Measurements from ENCODE around the gene BICC1. TPM values are rescaled to one million over a fixed set of nuclear protein-coding genes. Genes with fewer than 3 reads are reported as not detected.
A peak's percentile ranks its signal among the peaks of the same experiment; 100 is the strongest.

Gene BICC1
- polyA plus RNA-seq, 1 donor = 6.2 TPM

DNA sequence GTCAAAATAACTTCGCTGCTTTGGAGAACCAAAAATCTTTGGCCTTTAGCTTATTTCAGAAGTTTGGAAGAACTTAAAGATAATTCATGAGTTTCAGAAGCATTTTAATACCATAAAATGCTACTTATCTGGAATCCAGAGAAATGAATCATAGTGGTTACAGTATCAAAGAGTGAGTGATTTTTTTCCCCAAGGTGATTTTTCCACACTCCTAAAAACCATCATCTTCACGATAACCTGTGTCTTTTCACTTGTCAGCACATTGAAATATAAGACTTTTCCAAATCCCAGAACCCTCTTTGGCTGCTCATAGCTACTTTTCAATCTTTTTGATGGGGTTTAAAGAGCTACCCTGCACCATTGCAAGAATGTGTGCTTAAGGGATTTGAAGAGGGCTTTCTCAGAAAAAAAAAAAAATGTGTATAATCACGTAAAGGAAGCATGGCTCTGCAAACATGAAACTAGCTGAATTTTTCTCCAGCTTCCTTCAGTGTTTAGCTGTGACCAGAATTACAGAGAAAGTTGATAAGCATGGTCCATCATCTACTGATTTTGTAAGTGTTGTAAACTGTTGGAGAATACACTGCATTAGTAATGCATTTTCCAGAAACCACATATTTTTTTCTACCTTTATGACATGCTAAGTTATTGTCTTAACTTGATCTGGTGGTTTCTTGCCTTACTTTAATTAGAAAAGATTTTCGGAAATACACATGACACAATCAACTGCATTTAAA is 134.9 kb downstream of the BICC1 start:
- Histone ChIP-seq H3K27me3 (ENCODE audit: control insufficient read depth, insufficient read depth, low read length) (no peaks in the 10 kb centered on the region), H3K4me1 (ENCODE audit: control insufficient read depth, insufficient read depth, low read length) (no peaks in the 10 kb centered on the region), H3K9me3 (ENCODE audit: control insufficient read depth, low read depth, low read length) (no peaks in the 10 kb centered on the region), H3K4me3 (ENCODE audit: low read length) (no peak overlapping the region), H3K36me3 (ENCODE audit: control insufficient read depth, insufficient read depth, low read length) (no peaks in the 10 kb centered on the region), H3K27ac (ENCODE audit: low read length) (no peak overlapping the region)
- no peak for DNase-seq
- WGBS (ENCODE audit: insufficient coverage, low lambda C conversion rate) = 48% methylated on average over 2 of the region's 4 CpGs

DNA sequence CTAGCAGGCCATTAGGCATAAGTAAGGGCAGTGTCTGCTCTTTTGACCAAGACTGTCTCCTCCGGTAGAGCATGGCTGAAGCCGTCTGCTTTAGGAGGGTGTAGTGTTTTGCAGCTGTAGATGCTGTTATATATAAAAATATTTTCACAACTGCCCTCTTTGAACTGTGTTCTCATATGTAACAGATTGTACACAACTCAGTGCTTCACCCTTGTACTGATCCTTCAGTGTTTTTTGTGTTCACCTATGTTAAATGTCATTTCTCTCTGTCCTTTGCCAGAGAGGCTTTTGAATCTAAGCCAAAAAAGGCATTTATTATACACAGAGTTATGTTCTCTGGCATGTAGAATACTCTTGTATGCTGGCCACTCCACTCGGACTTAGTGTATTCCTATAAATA is 135.5 kb downstream of the BICC1 start:
- Histone ChIP-seq H3K36me3 (ENCODE audit: control insufficient read depth, insufficient read depth, low read length) (no peaks in the 10 kb centered on the region), H3K9me3 (ENCODE audit: control insufficient read depth, low read depth, low read length) (no peaks in the 10 kb centered on the region), H3K27me3 (ENCODE audit: control insufficient read depth, insufficient read depth, low read length) (no peaks in the 10 kb centered on the region), H3K4me3 (ENCODE audit: low read length) (no peak overlapping the region), H3K27ac (ENCODE audit: low read length) (no peak overlapping the region), H3K4me1 (ENCODE audit: control insufficient read depth, insufficient read depth, low read length) (no peaks in the 10 kb centered on the region)
- DNase-seq = no peak
- WGBS (ENCODE audit: insufficient coverage, low lambda C conversion rate) = no CpG with 5 or more reads among the region's 3 CpGs

DNA sequence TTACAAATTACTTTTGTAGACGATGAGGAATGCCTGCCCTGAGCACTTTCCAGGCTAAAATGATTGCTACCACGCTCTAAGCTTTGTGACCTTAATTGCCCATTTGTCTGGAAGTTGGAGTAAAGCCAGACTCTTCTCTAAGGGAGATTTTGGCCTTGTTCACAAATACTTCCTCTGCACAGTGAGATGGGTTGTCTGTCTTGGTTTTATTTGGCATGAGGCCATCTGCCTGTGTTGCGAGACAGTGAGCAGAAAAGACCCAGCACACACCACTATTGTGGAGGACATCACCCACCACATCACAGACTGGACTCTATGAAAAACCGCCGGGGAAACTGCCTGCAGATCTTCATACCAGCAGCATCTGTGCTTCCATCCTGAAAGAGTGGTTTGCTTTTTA is 138.4 kb downstream of the BICC1 start:
- WGBS (ENCODE audit: insufficient coverage, low lambda C conversion rate) = no CpG with 5 or more reads among the region's 5 CpGs
- H3K9me3 ChIP-seq (ENCODE audit: control insufficient read depth, low read depth, low read length) = no peaks in the 10 kb centered on the region
- H3K36me3 ChIP-seq (ENCODE audit: control insufficient read depth, insufficient read depth, low read length) = no peaks in the 10 kb centered on the region
- no peak overlapping the region for H3K27ac ChIP-seq (ENCODE audit: low read length)
- H3K27me3 ChIP-seq (ENCODE audit: control insufficient read depth, insufficient read depth, low read length) = no peaks in the 10 kb centered on the region
- no peak overlapping the region for H3K4me3 ChIP-seq (ENCODE audit: low read length)
- peak; percentile 23 to 39 for DNase-seq
- H3K4me1 ChIP-seq (ENCODE audit: control insufficient read depth, insufficient read depth, low read length) = no peaks in the 10 kb centered on the region

DNA sequence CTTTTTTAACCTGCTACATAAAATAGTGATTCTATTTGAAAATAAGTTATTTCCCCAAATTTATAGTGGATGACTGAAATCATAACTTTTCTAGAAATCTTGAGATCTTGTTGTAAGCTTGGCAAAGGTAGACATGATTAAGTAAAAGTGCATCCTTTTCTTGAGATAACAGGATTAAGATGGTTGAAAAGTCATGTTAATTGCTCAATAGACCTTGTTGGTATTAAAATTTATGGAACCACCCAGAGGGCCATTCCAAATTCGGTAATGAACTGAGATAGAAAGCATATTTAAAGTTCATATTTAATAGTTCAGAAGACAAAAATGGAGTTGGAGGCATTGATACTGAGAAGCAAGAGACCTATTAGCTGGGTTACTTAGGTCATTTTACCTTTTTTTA is 139.1 kb downstream of the BICC1 start:
- no peaks in the 10 kb centered on the region for H3K4me1 ChIP-seq (ENCODE audit: control insufficient read depth, insufficient read depth, low read length)
- no peaks in the 10 kb centered on the region for H3K9me3 ChIP-seq (ENCODE audit: control insufficient read depth, low read depth, low read length)
- no peak for DNase-seq
- H3K4me3 ChIP-seq (ENCODE audit: low read length) = no peak overlapping the region
- H3K36me3 ChIP-seq (ENCODE audit: control insufficient read depth, insufficient read depth, low read length) = no peaks in the 10 kb centered on the region
- H3K27me3 ChIP-seq (ENCODE audit: control insufficient read depth, insufficient read depth, low read length) = no peaks in the 10 kb centered on the region
- H3K27ac ChIP-seq (ENCODE audit: low read length) = no peak overlapping the region
- 50% methylated on average over 1 of the region's 1 CpG for WGBS (ENCODE audit: insufficient coverage, low lambda C conversion rate)

DNA sequence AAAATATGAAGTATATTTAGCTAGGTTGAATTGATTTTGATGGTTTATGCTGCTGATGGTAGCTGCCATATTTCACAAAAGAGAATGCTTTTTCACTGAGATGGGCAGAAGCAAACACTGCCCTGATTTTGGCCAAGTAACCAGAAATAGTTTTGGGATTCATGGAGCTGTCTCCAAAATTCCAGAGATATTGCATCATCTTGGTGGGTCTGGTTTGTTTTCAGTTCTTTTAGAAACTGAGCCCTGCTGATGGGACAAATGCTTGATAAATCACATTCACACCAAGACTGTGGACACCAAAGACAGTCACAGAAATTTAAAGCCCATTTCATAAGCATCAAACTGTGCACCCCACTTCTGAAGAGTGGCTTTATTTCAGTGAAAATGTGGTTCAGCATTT is 140.5 kb downstream of the BICC1 start:
- no peak for DNase-seq
- H3K9me3 ChIP-seq (ENCODE audit: control insufficient read depth, low read depth, low read length) = no peaks in the 10 kb centered on the region
- H3K4me1 ChIP-seq (ENCODE audit: control insufficient read depth, insufficient read depth, low read length) = no peaks in the 10 kb centered on the region
- no peaks in the 10 kb centered on the region for H3K36me3 ChIP-seq (ENCODE audit: control insufficient read depth, insufficient read depth, low read length)
- H3K27ac ChIP-seq (ENCODE audit: low read length) = no peak overlapping the region
- no peak overlapping the region for H3K4me3 ChIP-seq (ENCODE audit: low read length)
- no peaks in the 10 kb centered on the region for H3K27me3 ChIP-seq (ENCODE audit: control insufficient read depth, insufficient read depth, low read length)

DNA sequence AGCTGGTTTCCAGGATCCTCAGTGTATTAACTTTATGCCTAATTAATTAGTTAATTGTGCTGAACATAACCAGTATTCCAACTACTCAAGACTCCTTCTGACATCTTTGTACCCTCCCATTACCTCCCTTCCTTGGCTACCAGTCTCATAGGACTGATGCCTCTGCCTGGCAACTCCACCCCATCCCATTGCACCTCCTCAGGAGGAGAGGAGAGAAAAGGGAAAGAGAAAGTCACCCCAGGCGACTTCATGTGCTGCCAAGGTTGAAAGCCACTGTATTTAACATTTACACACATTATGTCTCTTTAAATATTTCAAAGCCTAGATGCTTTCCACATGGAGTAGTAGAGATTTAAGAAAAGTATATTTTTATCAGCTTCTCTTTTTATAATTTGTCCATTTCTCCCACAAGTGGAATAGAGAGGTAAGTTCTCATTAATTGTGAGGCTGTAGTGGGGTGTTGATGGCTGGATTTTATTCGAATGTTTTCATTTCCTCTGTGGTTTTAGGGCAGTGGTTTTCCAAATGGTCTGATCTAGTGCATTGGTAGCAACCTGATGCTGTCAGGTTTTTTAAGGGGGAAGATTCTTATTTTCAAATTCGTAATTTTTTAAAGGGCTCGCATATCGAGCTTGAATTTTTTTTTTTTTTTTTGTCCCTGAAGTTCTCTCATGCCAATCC is 148.0 kb downstream of the BICC1 start:
- no peak for DNase-seq
- Histone ChIP-seq H3K27me3 (ENCODE audit: control insufficient read depth, insufficient read depth, low read length) (no peaks in the 10 kb centered on the region), H3K36me3 (ENCODE audit: control insufficient read depth, insufficient read depth, low read length) (no peaks in the 10 kb centered on the region), H3K4me1 (ENCODE audit: control insufficient read depth, insufficient read depth, low read length) (no peaks in the 10 kb centered on the region), H3K9me3 (ENCODE audit: control insufficient read depth, low read depth, low read length) (no peaks in the 10 kb centered on the region), H3K4me3 (ENCODE audit: low read length) (no peak overlapping the region), H3K27ac (ENCODE audit: low read length) (no peak overlapping the region)
- WGBS (ENCODE audit: insufficient coverage, low lambda C conversion rate) = 100% methylated on average over 2 of the region's 5 CpGs

DNA sequence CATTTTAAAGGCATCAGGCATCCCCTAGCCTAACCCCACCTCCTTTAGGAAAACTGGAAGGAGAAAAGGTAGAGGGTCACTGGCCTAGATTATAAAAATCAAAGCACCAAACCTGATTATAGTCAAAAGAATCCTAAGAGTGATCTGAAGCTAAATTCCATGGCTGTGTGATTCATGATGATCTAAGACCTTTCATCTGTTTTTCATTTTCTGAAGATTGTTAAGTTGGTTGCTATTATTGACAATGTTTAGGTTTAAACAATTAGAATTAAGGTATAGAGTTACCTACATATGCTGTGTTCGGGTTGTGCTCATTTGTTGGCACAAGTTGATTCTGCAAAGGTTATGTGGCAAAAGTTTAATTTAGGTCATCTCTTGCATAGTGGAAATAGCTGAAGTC is 148.7 kb downstream of the BICC1 start:
- Histone ChIP-seq H3K27me3 (ENCODE audit: control insufficient read depth, insufficient read depth, low read length) (no peaks in the 10 kb centered on the region), H3K36me3 (ENCODE audit: control insufficient read depth, insufficient read depth, low read length) (no peaks in the 10 kb centered on the region), H3K4me3 (ENCODE audit: low read length) (no peak overlapping the region), H3K27ac (ENCODE audit: low read length) (no peak overlapping the region), H3K9me3 (ENCODE audit: control insufficient read depth, low read depth, low read length) (no peaks in the 10 kb centered on the region), H3K4me1 (ENCODE audit: control insufficient read depth, insufficient read depth, low read length) (no peaks in the 10 kb centered on the region)
- WGBS (ENCODE audit: insufficient coverage, low lambda C conversion rate) = no CpG with 5 or more reads among the region's 1 CpG
- no peak for DNase-seq

DNA sequence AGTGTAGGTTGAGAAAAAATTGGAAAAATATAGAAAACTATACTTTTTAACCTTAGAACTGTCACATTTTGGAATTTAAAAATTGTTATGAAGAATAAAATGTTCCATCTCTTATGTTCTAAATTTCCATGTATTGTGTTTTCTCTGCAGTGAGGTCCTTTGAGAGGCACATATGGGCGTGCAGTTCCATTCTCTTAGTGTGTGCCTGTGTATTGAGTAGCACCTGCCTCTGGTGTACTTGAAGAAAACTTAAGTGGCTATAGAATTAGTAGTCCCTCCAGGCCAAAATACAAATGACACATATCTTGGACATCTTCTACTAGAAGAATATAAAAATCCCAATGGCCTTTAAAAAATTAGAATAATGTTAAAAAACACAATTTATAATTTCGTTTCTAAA is 149.2 kb downstream of the BICC1 start:
- WGBS (ENCODE audit: insufficient coverage, low lambda C conversion rate) = 89% methylated on average over 1 of the region's 2 CpGs
- no peak overlapping the region for H3K27ac ChIP-seq (ENCODE audit: low read length)
- H3K9me3 ChIP-seq (ENCODE audit: control insufficient read depth, low read depth, low read length) = no peaks in the 10 kb centered on the region
- no peak for DNase-seq
- H3K4me3 ChIP-seq (ENCODE audit: low read length) = no peak overlapping the region
- no peaks in the 10 kb centered on the region for H3K36me3 ChIP-seq (ENCODE audit: control insufficient read depth, insufficient read depth, low read length)
- H3K4me1 ChIP-seq (ENCODE audit: control insufficient read depth, insufficient read depth, low read length) = no peaks in the 10 kb centered on the region
- H3K27me3 ChIP-seq (ENCODE audit: control insufficient read depth, insufficient read depth, low read length) = no peaks in the 10 kb centered on the region

DNA sequence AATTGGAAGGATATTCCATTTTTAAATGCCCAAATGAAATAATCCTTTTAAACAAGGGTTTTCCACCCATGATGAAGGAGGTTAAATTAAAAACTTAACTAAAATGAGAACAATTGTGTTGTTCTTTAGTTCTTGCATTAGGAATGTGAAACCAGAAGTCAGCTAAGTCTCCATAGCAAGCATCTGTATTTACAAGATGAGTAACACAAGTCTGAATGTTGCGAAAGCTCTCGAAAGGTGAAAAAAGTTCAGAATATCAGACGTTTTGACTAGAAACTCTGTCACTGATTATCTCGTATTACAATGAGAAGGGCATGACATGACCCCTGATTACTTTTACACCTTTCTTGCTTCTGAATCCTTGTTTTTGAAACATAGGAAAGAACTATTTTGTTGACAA is 149.6 kb downstream of the BICC1 start:
- Histone ChIP-seq H3K9me3 (ENCODE audit: control insufficient read depth, low read depth, low read length) (no peaks in the 10 kb centered on the region), H3K27ac (ENCODE audit: low read length) (no peak overlapping the region), H3K4me1 (ENCODE audit: control insufficient read depth, insufficient read depth, low read length) (no peaks in the 10 kb centered on the region), H3K4me3 (ENCODE audit: low read length) (no peak overlapping the region), H3K36me3 (ENCODE audit: control insufficient read depth, insufficient read depth, low read length) (no peaks in the 10 kb centered on the region), H3K27me3 (ENCODE audit: control insufficient read depth, insufficient read depth, low read length) (no peaks in the 10 kb centered on the region)
- 64% methylated on average over 4 of the region's 4 CpGs for WGBS (ENCODE audit: insufficient coverage, low lambda C conversion rate)
- peak in 1 of 2 donors; percentile 17 for DNase-seq

DNA sequence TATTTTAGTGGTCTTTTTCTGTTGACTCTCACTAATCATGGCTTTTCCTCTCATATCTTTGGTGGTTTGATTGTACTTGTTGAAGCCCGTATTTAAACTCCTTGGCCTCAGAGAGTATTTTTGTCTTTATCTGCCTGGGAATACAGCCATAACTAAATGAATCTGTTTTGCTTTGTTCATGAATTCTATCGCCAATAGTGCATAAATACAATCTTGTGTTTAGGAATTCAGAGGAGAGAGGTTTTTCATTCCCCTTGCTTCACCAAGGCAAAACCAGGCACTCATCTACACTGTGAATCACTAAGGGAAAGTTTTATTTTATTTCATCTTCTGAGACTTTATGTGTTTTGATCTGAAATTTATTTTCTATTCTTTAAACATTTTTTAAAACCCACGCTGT is 152.7 kb downstream of the BICC1 start:
- DNase-seq = no peak
- 57% methylated on average over 3 of the region's 3 CpGs for WGBS (ENCODE audit: insufficient coverage, low lambda C conversion rate)
- Histone ChIP-seq H3K4me1 (ENCODE audit: control insufficient read depth, insufficient read depth, low read length) (no peaks in the 10 kb centered on the region), H3K9me3 (ENCODE audit: control insufficient read depth, low read depth, low read length) (no peaks in the 10 kb centered on the region), H3K36me3 (ENCODE audit: control insufficient read depth, insufficient read depth, low read length) (no peaks in the 10 kb centered on the region), H3K27me3 (ENCODE audit: control insufficient read depth, insufficient read depth, low read length) (no peaks in the 10 kb centered on the region), H3K4me3 (ENCODE audit: low read length) (no peak overlapping the region), H3K27ac (ENCODE audit: low read length) (no peak overlapping the region)

DNA sequence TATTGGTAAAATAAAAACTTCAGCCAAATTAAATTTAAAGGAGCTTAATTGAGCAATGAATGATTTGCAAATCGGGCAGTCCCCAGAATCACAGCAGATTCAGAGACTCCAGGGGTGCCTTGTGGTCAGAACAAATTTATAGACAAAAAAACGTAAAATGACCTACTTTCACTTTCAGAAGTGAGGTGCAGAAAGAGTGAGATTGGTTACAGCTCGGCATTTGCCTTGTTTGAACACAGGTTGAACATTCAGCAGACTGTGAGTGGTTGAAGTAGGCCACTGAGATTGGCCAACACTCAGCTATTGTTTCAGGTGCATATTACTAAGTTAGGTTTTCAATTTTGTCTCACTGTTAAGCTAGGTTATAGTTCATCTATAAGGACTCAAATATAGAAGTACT is 153.4 kb downstream of the BICC1 start:
- Histone ChIP-seq H3K4me3 (ENCODE audit: low read length) (no peak overlapping the region), H3K27ac (ENCODE audit: low read length) (no peak overlapping the region), H3K27me3 (ENCODE audit: control insufficient read depth, insufficient read depth, low read length) (no peaks in the 10 kb centered on the region), H3K36me3 (ENCODE audit: control insufficient read depth, insufficient read depth, low read length) (no peaks in the 10 kb centered on the region), H3K9me3 (ENCODE audit: control insufficient read depth, low read depth, low read length) (no peaks in the 10 kb centered on the region), H3K4me1 (ENCODE audit: control insufficient read depth, insufficient read depth, low read length) (no peaks in the 10 kb centered on the region)
- DNase-seq = no peak
- WGBS (ENCODE audit: insufficient coverage, low lambda C conversion rate) = 61% methylated on average over 2 of the region's 3 CpGs
